GM18511 (cell line): ENCODE data around the gene HIBCH.
A peak's percentile ranks its signal among the peaks of the same experiment; 100 is the strongest.

Experiments
- ATAC-seq: cut with Tn5 transposase; IDR thresholded peaks from one replicate; pipeline ENCODE4 v1.9.1; 2021; ENCODE audit warnings: mild to moderate bottlenecking, moderate library complexity; ENCODE audit not compliant: unreplicated experiment

Gene HIBCH

GRCh38 chr2:190319555-190320498 is at the start of gene HIBCH:
Gene HIBCH, minus strand, starts transcription at chr2:190319826. Its CDS starts 76 bp downstream, at chr2:190319750.
- peak; percentile 95 for ATAC-seq

GRCh38 chr2:190367091-190367490 is 47.5 kb upstream of the HIBCH start:
- no peak for ATAC-seq

GRCh38 chr2:190366248-190366753 is 46.7 kb upstream of the HIBCH start:
- no peak for ATAC-seq

- ATAC-seq, result no peak
Measured at GRCh38 chr2:190365499-190366204, 46.0 kb upstream of the HIBCH start.

GRCh38 chr2:190362894-190363293 is 43.3 kb upstream of the HIBCH start:
- no peak for ATAC-seq

GRCh38 chr2:190361572-190361971 is 41.9 kb upstream of the HIBCH start:
- ATAC-seq, result no peak

GRCh38 chr2:190360965-190361364 is 41.3 kb upstream of the HIBCH start:
- no peak for ATAC-seq

- ATAC-seq, result no peak
Measured at GRCh38 chr2:190360561-190360960, 40.9 kb upstream of the HIBCH start.

GRCh38 chr2:190358655-190359448 is 39.2 kb upstream of the HIBCH start:
- peak; percentile 47 for ATAC-seq

GRCh38 chr2:190357600-190357999 is 38.0 kb upstream of the HIBCH start:
- no peak for ATAC-seq

- no peak for ATAC-seq
Measured at GRCh38 chr2:190355968-190356644, 36.5 kb upstream of the HIBCH start.

- ATAC-seq, result no peak
Measured at GRCh38 chr2:190354003-190354690, 34.5 kb upstream of the HIBCH start.

- ATAC-seq, result no peak
Measured at GRCh38 chr2:190353537-190353899, 33.9 kb upstream of the HIBCH start.

- no peak for ATAC-seq
Measured at GRCh38 chr2:190352668-190353536, 33.3 kb upstream of the HIBCH start.

GRCh38 chr2:190351955-190352354 is 32.3 kb upstream of the HIBCH start:
- no peak for ATAC-seq

- no peak for ATAC-seq
Measured at GRCh38 chr2:190350371-190350770, 30.7 kb upstream of the HIBCH start.

- ATAC-seq, result peak; percentile 80
Measured at GRCh38 chr2:190344276-190344827, 24.7 kb upstream of the HIBCH start.

- peak; percentile 64 for ATAC-seq
Measured at GRCh38 chr2:190343536-190344275, 24.1 kb upstream of the HIBCH start, which contains the start of gene INPP1. Gene INPP1, plus strand, starts transcription at chr2:190343589. Its CDS starts 16,514 bp downstream, at chr2:190360103.
